Prostate gland (tissue), 2 donors: Measurements from ENCODE around the gene FGFBP3.

Experiments used
- POLR2A ChIP-seq: fragments of 450-650 bp; IDR thresholded peaks from one replicate; pipeline ENCODE4 v1.6.1; 2016; ENCODE audit warnings: antibody characterized with exemption, mild to moderate bottlenecking
- POLR2AphosphoS5 ChIP-seq: sonication (generic); formaldehyde crosslinking; IDR thresholded peaks from one replicate; pipeline ENCODE4 v1.6.1; 2017; ENCODE audit warnings: antibody characterized with exemption
- TF ChIP-seq, protein P1 (sequence below), 4 experiments: fragments of 200-600 bp in 2 of 4; fragments of 450-650 bp in 2 of 4; sonication (generic) in 2 of 4; IDR thresholded peaks; 1 replicate in 3 of 4; 2 replicates in 1 of 4; pipeline ENCODE4 v1.5.1; 2016 to 2019; ENCODE audit warnings: antibody characterized with exemption in 4 of 4, mild to moderate bottlenecking in 2 of 4, moderate library complexity in 2 of 4

DNA sequence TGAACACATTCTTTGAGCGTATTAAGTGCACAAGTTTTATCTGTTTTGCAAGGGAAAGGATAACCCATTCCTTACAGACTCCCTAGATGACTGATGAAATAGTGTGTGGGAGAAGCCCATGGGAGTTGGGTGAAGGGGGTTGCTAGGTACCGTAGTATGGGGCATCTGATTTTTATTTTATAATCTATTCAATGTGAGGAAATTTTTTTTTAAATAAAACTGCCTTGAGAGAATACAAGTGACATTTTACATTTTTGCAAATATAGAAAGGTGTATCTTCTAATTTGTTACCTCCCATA lies 15.7 kb upstream of the FGFBP3 start:
- TF ChIP-seq, protein P1, sequence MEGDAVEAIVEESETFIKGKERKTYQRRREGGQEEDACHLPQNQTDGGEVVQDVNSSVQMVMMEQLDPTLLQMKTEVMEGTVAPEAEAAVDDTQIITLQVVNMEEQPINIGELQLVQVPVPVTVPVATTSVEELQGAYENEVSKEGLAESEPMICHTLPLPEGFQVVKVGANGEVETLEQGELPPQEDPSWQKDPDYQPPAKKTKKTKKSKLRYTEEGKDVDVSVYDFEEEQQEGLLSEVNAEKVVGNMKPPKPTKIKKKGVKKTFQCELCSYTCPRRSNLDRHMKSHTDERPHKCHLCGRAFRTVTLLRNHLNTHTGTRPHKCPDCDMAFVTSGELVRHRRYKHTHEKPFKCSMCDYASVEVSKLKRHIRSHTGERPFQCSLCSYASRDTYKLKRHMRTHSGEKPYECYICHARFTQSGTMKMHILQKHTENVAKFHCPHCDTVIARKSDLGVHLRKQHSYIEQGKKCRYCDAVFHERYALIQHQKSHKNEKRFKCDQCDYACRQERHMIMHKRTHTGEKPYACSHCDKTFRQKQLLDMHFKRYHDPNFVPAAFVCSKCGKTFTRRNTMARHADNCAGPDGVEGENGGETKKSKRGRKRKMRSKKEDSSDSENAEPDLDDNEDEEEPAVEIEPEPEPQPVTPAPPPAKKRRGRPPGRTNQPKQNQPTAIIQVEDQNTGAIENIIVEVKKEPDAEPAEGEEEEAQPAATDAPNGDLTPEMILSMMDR (IDR thresholded peaks at IDR 0.05) = no peak
- TF ChIP-seq POLR2A (no peak), POLR2AphosphoS5 (no peak)
